Activated CD8-positive, alpha-beta memory T cell treated with anti-CD3 and anti-CD28 coated beads, Interleukin-2, amount 50 U/mL, for 1 hour (primary cell): Measurements from ENCODE around the gene PHEX.
A peak's percentile ranks its signal among the peaks of the same experiment; 100 is the strongest.

ENCODE experiments used
- DNase-seq: peaks from one replicate; pipeline ENCODE4 v3.0.0-alpha.2; 2020; ENCODE audit errors: extremely low read depth

Gene PHEX

GRCh38 chrX:22148565-22148964 is 116.4 kb downstream of the PHEX start:
- DNase-seq, result no peak

- no peak for DNase-seq
Measured at GRCh38 chrX:22150371-22150770, 118.2 kb downstream of the PHEX start.

GRCh38 chrX:22155126-22155525 is 123.0 kb downstream of the PHEX start:
- DNase-seq, result no peak

DNA sequence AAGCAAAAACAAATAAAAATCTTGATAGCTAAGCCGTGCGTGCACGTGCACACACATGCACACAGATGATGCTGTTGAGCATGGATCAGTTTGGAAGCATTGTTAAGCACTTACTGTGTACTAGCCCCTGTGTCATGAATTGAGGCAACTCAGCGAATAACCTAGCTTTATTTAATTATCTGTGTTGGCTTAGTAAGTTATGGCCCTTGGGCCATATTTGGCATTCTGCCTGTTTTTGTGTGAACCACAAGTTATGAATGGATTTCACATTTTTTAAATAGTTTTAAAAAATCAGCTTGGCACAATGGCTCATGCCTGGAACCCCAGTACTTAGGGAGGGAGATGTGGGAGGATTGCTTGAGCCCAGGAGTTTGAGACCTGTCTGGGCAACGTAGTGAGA is 126.9 kb downstream of the PHEX start:
- no peak for DNase-seq

GRCh38 chrX:22163326-22163725 is 131.2 kb downstream of the PHEX start:
- DNase-seq, result no peak

DNA sequence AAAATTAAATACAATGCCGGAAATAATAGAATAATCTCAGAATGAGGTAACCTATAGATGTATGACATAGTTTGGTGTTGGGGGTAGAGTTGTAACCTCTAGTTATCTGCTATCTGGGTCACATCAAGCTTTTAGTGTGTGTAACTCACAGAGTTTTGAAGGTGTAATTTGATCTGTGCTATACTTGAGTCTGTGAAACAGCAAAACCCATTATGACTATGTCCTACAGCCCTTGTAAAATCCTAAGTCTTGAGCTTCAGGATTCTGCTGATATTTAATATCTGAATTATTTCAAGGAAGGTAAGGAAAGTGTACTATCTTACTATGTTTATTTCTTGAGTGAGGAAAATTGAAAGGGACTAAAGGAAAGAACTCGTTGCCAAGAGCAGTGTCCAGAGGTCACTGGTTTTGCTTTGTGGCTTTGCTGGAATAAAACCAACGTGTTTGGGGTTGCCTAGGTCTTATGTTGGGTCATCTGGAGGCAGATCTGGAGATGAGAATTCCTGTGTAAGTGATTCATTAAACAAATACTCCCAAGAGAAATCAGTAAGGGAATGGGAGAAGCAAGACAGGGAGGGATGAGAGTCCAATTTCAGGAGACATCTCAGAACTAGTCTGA is 132.8 kb downstream of the PHEX start:
- no peak for DNase-seq

GRCh38 chrX:22165732-22166457 is 133.8 kb downstream of the PHEX start:
- DNase-seq, result no peak

DNA sequence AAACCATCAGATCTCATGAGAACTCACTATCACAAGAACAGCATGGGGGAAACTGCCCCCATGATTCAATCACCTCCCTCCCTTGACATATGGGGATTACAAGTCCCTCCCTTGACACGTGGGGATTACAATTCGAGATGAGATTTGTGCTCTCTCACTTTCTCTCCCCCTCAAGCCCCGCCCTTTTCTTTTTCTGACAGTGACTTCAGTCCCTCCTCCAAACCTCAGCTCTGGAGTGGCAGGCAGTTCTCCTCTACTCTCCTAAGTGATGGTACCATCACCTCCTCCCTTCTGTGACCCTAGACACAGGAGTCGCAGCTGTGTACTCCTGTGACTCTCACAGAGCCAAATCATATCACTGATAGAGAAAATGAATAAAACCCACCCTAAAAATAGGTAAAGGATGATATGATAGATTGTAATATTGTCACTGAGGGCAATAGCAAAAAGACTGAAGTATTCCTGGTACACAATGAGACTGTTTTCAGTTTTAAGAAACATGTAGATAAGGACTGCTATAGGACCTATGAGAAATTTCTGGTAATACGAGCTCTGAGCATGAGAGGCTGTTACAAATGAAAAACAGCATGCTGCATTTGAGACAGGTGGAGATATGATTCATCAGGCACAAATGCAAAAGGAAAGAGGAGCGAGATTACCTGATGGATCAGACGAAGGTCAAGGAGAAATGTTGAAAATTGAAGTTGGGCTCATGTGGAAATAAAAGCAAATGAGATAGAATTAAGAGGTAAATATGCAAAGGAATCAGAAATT is 139.3 kb downstream of the PHEX start:
- no peak for DNase-seq

- DNase-seq, result no peak
Measured at GRCh38 chrX:22173966-22174365, 141.8 kb downstream of the PHEX start.

DNA sequence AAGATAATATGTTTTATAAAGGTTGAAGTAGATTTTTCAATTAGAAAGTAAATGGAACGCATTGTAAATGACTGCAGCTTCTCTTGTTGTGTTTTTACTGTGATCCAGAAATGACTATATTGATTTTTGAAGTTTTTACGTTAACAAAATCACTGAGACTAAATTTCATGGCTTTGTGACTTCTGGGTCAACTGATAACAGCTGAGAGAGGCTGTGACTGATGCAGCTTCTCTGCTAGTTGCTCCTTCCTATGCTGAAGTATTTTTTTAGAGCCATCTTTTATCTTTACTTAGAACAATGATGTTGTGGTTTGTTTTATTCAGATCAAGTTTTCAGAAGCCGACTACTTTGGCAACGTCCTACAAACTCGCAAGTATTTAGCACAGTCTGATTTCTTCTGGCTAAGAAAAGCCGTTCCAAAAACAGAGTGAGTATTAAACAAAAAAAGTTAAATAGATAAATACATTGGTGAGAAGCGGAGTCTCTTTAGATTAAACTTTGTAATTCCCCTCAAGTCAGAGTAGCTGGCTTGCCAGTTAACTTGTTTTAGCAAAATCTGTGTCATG is 145.9 kb downstream of the PHEX start:
- no peak for DNase-seq

- DNase-seq, result no peak
Measured at GRCh38 chrX:22184096-22184495, 152.0 kb downstream of the PHEX start.

GRCh38 chrX:22186165-22186564 is 154.0 kb downstream of the PHEX start:
- DNase-seq, result no peak

- DNase-seq, result peak; percentile 3
Measured at GRCh38 chrX:22192419-22193060, 160.4 kb downstream of the PHEX start.

DNA sequence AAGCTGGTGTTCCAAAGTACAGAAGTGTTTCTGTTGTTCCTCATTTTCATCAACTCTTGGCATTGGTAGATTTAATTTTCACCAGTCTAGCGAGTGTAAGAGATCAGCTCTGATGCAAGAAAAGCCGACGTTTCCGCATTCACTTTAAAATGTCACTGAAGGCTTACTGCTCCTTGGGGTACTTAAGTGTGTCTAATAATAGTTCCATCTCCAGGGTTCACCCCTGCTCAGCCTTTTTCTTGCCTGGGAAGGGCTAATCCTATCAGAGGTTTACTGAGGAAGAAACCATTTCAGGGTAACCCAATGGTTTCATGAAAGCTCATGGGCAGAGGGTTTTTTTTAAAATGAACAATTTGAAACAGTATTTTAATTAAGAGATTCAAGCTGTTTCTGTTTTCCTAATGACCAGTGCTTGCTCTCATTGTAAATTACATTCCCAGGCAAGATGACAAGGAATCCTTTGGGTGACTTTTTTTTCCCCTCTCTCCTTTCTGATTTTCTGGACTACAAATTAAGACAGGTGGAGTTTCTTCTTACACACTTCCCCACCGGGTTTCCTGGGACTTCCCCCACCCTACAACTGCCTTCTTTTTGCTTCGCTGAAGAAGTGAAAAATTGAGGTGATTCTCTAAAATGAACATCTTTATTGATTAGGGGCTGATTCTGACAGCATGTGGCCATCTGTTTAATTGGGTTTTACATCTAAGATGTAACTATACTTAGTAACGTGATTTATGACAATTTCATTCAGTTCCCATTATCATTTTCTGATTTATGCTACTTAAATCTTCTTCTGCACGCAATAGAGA is 161.9 kb downstream of the PHEX start:
- no peak for DNase-seq

DNA sequence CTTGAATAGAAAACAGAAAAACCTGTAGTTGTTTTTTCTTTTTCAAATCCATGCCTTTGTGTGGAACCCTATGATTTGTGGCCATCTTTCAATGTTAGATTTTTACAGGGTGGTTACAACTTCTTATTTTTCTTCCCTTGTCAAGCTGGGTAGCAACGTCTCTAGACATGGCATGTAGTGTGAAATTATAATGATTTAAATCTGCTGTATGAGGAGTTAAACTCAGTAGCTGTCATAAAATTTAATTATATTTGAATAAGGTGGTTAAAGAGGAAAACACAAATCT is 162.5 kb downstream of the PHEX start:
- no peak for DNase-seq

GRCh38 chrX:22196149-22196548 is 164.0 kb downstream of the PHEX start:
- DNase-seq, result no peak

DNA sequence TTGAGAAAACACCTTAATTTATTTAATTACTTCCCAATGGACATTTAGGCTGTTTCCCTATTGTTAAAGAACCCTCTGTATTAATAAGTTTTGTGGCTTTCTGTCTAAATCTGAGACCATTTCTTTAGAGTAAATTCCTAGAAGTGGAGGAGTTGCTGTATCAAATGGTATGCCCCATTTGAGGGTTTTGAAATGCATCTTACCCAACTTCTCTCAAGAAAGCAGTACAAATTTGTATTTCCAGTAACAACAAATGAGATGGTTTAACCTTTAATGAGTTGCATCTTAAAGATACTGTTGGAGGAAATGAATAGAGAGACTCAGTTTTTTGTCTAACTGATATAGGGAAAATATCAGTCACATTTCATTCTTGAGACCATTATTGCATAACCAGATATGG is 170.1 kb downstream of the PHEX start:
- no peak for DNase-seq

GRCh38 chrX:22203186-22203585 is 171.1 kb downstream of the PHEX start:
- no peak for DNase-seq

DNA sequence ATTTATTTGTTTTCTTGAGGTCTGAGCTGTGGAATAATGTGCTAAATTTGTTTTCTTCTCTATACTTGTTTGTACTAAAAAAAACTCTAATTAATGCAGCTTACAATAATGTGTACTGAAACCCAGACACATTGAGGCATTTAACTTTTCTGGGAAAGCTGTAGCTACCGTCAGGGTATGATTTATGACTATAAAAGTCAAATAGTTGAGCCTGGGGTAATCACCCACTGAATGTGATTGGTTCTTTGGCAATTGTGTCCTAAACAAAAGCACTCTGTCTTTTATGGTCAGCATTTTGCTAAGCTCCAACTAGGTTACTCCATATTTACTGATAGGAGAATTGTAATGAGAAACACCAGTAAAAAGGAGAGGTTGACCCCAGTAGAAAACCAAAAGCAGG is 174.7 kb downstream of the PHEX start:
- no peak for DNase-seq

- DNase-seq, result no peak
Measured at GRCh38 chrX:22220941-22221340, 188.8 kb downstream of the PHEX start.

DNA sequence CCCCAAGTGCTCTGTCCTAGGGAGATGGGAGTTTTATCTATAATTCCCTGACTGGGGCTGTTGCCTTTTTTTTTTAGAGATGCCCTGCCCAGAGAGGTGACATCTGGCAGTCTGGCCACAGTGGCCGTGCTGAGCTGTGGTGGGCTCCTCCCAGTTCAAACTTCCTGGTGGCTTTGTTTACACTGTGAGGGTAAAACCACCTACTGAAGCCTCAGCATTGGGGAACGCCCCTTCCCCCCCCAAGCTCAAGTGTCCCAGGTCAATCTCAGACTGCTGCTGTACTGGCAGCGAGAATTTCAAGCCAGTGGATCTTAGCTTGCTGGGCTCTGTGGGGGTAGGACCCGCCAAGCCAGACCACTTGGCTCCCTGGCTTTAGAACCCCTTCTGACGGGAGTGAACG is 202.3 kb downstream of the PHEX start:
- no peak for DNase-seq

- DNase-seq, result no peak
Measured at GRCh38 chrX:22237479-22237878, 205.4 kb downstream of the PHEX start.
